SK-N-MC (cell line): Measurements from ENCODE around the gene FKBP1A.

Experiments
- EZH2 ChIP-seq: fragments of 200-600 bp; sonication (generic); IDR thresholded peaks from one replicate; pipeline ENCODE4 v1.6.1; 2017; ENCODE audit warnings: antibody characterized with exemption
- POLR2AphosphoS5 ChIP-seq: IDR thresholded peaks from 2 replicates; pipeline ENCODE4 v1.6.1; 2012; ENCODE audit warnings: mild to moderate bottlenecking, low read depth, low read length, borderline replicate concordance

DNA sequence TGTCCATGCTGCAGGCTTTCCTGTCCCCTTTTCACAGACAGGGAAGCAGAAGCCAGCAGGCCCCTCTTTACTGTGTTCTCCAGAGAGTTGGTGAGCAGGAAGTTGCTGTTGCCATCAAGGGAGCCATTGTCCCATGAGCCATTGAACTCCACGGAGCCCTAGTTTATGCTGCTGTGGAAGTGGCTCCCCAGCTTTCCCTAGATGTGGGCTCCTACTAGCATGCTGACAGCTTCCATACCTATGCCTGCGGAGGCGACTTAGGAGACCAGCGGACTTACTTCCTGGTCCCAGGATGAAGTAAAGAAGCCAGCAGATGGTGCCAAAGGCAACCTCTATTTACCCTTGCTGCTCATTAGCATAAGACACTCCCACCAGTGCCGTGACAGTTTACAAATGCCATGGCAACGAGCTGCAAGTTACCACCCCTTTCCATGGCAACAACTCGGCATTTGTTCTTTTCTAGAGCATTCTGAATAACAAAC lies 30.8 kb upstream of the FKBP1A start:
- TF ChIP-seq EZH2 (no peak), POLR2AphosphoS5 (no peak)
